SK-N-SH (cell line): ENCODE results near the gene TTC21B.

Experiments
- ELF1 ChIP-seq: IDR thresholded peaks from 2 replicates; pipeline ENCODE4 v1.4.0; 2012
- EP300 ChIP-seq, 2 experiments: IDR thresholded peaks; 2 replicates each; pipeline versions ENCODE4 v1.4.0 to v1.6.1; 2012; ENCODE audit warnings: borderline replicate concordance in 1 of 2, low read depth in 1 of 2, low read length in 1 of 2
- RCOR1 ChIP-seq: fragments of 150-350 bp; IDR thresholded peaks from 2 replicates; pipeline ENCODE4 v1.6.1; 2017; ENCODE audit warnings: antibody characterized with exemption, low read length
- SMC3 ChIP-seq: IDR thresholded peaks from 2 replicates; pipeline ENCODE4 v1.6.1; 2012; ENCODE audit warnings: low read depth, low read length, improper control_type of control experiment
- TF ChIP-seq, protein P1 (sequence below): IDR thresholded peaks from 2 replicates; pipeline ENCODE4 v1.4.0; 2012; ENCODE audit warnings: low read depth, borderline replicate concordance
- TF ChIP-seq, protein P2 (sequence below): fragments of 200-600 bp; sonication (generic); IDR thresholded peaks from 2 replicates; pipeline ENCODE4 v1.6.1; 2017; ENCODE audit warnings: antibody characterized with exemption, mild to moderate bottlenecking, moderate library complexity
- TF ChIP-seq, protein P3 (sequence below): IDR thresholded peaks from 2 replicates; pipeline ENCODE4 v1.6.1; 2012; ENCODE audit warnings: mild to moderate bottlenecking, low read depth, low read length, moderate library complexity
- TF ChIP-seq, protein P4 (sequence below): IDR thresholded peaks from 2 replicates; pipeline ENCODE4 v1.4.0; 2012; ENCODE audit warnings: low read depth

DNA sequence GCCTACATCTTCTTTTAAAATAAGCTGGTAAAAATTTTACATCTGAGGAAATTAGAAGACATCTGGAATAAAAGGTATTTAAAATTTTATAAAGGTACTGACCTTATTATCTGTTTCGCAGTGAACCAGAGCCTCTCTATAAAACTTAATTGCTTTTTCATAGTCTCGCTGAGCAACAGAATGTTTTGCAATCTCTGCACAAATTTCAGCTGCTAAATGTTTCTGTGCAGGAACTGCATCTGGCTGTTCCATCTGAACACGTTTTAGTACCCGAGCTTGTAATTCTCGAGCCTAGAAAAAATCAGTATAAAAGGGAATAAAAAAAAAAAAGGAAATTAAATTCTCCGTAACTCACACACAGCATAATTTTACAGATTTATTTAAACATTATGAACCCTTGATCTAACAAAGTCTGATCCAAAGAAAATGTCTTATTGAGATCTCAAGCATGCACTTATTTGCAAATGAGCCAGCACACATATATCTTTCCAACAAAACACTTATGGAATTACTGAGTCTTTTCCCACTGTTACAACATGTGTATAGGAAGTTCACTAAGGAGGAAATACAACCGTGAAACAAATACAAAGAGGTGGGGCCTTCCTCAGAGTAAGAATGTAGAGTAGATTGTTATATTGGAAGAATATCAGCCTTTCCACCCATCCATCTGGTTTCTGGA is 51.8 kb downstream of the TTC21B start:
- TF ChIP-seq, protein P1, sequence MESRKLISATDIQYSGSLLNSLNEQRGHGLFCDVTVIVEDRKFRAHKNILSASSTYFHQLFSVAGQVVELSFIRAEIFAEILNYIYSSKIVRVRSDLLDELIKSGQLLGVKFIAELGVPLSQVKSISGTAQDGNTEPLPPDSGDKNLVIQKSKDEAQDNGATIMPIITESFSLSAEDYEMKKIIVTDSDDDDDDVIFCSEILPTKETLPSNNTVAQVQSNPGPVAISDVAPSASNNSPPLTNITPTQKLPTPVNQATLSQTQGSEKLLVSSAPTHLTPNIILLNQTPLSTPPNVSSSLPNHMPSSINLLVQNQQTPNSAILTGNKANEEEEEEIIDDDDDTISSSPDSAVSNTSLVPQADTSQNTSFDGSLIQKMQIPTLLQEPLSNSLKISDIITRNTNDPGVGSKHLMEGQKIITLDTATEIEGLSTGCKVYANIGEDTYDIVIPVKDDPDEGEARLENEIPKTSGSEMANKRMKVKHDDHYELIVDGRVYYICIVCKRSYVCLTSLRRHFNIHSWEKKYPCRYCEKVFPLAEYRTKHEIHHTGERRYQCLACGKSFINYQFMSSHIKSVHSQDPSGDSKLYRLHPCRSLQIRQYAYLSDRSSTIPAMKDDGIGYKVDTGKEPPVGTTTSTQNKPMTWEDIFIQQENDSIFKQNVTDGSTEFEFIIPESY = no peak
- TF ChIP-seq, protein P2, sequence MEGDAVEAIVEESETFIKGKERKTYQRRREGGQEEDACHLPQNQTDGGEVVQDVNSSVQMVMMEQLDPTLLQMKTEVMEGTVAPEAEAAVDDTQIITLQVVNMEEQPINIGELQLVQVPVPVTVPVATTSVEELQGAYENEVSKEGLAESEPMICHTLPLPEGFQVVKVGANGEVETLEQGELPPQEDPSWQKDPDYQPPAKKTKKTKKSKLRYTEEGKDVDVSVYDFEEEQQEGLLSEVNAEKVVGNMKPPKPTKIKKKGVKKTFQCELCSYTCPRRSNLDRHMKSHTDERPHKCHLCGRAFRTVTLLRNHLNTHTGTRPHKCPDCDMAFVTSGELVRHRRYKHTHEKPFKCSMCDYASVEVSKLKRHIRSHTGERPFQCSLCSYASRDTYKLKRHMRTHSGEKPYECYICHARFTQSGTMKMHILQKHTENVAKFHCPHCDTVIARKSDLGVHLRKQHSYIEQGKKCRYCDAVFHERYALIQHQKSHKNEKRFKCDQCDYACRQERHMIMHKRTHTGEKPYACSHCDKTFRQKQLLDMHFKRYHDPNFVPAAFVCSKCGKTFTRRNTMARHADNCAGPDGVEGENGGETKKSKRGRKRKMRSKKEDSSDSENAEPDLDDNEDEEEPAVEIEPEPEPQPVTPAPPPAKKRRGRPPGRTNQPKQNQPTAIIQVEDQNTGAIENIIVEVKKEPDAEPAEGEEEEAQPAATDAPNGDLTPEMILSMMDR = no peak
- no peak for TF ChIP-seq ELF1
- TF ChIP-seq, protein P3, sequence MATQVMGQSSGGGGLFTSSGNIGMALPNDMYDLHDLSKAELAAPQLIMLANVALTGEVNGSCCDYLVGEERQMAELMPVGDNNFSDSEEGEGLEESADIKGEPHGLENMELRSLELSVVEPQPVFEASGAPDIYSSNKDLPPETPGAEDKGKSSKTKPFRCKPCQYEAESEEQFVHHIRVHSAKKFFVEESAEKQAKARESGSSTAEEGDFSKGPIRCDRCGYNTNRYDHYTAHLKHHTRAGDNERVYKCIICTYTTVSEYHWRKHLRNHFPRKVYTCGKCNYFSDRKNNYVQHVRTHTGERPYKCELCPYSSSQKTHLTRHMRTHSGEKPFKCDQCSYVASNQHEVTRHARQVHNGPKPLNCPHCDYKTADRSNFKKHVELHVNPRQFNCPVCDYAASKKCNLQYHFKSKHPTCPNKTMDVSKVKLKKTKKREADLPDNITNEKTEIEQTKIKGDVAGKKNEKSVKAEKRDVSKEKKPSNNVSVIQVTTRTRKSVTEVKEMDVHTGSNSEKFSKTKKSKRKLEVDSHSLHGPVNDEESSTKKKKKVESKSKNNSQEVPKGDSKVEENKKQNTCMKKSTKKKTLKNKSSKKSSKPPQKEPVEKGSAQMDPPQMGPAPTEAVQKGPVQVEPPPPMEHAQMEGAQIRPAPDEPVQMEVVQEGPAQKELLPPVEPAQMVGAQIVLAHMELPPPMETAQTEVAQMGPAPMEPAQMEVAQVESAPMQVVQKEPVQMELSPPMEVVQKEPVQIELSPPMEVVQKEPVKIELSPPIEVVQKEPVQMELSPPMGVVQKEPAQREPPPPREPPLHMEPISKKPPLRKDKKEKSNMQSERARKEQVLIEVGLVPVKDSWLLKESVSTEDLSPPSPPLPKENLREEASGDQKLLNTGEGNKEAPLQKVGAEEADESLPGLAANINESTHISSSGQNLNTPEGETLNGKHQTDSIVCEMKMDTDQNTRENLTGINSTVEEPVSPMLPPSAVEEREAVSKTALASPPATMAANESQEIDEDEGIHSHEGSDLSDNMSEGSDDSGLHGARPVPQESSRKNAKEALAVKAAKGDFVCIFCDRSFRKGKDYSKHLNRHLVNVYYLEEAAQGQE = no peak
- no peak for TF ChIP-seq SMC3
- TF ChIP-seq, protein P4, sequence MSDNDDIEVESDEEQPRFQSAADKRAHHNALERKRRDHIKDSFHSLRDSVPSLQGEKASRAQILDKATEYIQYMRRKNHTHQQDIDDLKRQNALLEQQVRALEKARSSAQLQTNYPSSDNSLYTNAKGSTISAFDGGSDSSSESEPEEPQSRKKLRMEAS = no peak
- no peak for TF ChIP-seq RCOR1
- no peak for TF ChIP-seq EP300 (IDR thresholded peaks at IDR 0.05; ENCODE audit: borderline replicate concordance in 1 of 2, low read depth in 1 of 2, low read length in 1 of 2)
